ENCODE data around the gene ZNF408. TPM values are rescaled to one million over a fixed set of nuclear protein-coding genes. Genes with fewer than 3 reads are reported as not detected.
"Not testable (repeated sequence)": the region's sequence is repeated elsewhere in the genome, so short reads cannot be mapped to it uniquely, and the experiment has no call there.

The ZNF408 gene
- total RNA-seq, 1 donor from 2014 or later, result 23.0 TPM

GRCh38 chr11:46667043-46667481 lies 33.8 kb upstream of the ZNF408 start:
- no peak for TF ChIP-seq CTCF (IDR thresholded peaks at IDR 0.05; ENCODE audit: insufficient read depth, low read length, poor library complexity, severe bottlenecking)
- no peaks in the 10 kb centered on the region for H3K27me3 ChIP-seq (ENCODE audit: control insufficient read depth, insufficient read depth, low read length)
- H3K4me3 ChIP-seq (ENCODE audit: low read depth, low read length), result no peak overlapping the region
- H3K36me3 ChIP-seq (ENCODE audit: control insufficient read depth, insufficient read depth, low read length), result no peaks in the 10 kb centered on the region
- no peak for DNase-seq (ENCODE audit: low read depth)

DNA sequence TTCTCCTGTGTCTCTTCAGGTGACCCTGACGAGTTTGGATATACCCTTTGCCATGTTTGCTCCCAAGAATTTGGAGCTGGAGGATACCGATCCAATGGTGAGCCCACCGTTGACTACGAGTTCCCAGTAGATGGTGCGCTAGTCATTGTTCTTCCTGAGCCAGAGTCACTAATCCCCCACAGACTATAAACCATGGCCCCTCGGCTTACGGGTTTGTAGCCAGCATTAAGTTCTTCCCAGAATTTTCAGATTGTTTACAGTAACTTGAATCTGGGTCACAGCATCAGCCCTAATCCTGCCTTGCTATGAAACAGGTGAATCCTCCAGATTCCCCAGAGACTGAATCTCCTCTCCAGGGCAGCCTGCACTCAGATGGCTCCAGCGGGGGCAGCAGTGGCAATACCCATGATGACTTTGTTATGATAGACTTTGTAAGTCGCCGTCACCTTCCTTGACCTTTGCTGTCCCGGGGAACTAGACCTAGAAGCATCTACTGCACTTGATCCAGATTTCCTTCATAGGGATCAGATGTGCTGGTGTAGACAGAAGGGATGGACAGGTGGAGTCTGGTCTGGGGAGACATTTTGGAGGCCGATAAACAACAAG lies 32.2 kb upstream of the ZNF408 start:
- no peaks in the 10 kb centered on the region for H3K27me3 ChIP-seq (ENCODE audit: control insufficient read depth, insufficient read depth, low read length)
- TF ChIP-seq CTCF (IDR thresholded peaks at IDR 0.05; ENCODE audit: insufficient read depth, low read length, poor library complexity, severe bottlenecking), result no peak
- DNase-seq (ENCODE audit: low read depth), result no peak
- H3K36me3 ChIP-seq (ENCODE audit: control insufficient read depth, insufficient read depth, low read length), result no peaks in the 10 kb centered on the region
- H3K4me3 ChIP-seq (ENCODE audit: low read depth, low read length), result no peak overlapping the region

- H3K4me3 ChIP-seq (ENCODE audit: low read depth, low read length), result no peak overlapping the region
- no peaks in the 10 kb centered on the region for H3K36me3 ChIP-seq (ENCODE audit: control insufficient read depth, insufficient read depth, low read length)
- no peak for DNase-seq (ENCODE audit: low read depth)
- no peaks in the 10 kb centered on the region for H3K27me3 ChIP-seq (ENCODE audit: control insufficient read depth, insufficient read depth, low read length)
- peak; percentile 23 for TF ChIP-seq CTCF (IDR thresholded peaks at IDR 0.05; ENCODE audit: insufficient read depth, low read length, poor library complexity, severe bottlenecking)
These were observed 31.1 kb upstream of the ZNF408 start for GRCh38 chr11:46669711-46670139.

DNA sequence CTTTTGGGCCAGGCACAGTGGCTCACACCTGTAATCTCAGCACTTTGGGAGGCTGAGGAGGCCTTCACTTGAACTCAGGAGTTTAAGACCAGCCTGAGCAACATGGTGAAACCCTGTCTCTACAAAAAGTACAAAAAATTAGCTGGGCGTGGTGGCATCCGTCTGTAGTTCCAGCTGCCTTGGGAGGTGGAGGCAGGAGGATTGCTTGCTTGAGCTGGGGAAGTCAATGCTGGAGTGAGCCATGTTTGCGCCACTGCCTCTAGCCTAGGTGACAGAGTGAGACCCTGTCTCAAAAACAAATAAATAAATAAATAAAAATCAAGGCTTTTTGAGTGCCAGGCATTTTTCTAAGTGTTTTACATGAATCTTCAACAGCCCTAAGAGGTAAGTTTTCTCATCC lies 30.3 kb upstream of the ZNF408 start:
- H3K27me3 ChIP-seq (ENCODE audit: control insufficient read depth, insufficient read depth, low read length); H3K36me3 ChIP-seq (ENCODE audit: control insufficient read depth, insufficient read depth, low read length); DNase-seq (ENCODE audit: low read depth); H3K4me3 ChIP-seq (ENCODE audit: low read depth, low read length): not testable (repeated sequence)

GRCh38 chr11:46671958-46672315 lies 28.9 kb upstream of the ZNF408 start:
- no peaks in the 10 kb centered on the region for H3K27me3 ChIP-seq (ENCODE audit: control insufficient read depth, insufficient read depth, low read length)
- no peak overlapping the region for H3K4me3 ChIP-seq (ENCODE audit: low read depth, low read length)
- DNase-seq (ENCODE audit: low read depth), result no peak
- no peak for TF ChIP-seq CTCF (IDR thresholded peaks at IDR 0.05; ENCODE audit: insufficient read depth, low read length, poor library complexity, severe bottlenecking)
- H3K36me3 ChIP-seq (ENCODE audit: control insufficient read depth, insufficient read depth, low read length), result no peaks in the 10 kb centered on the region

DNA sequence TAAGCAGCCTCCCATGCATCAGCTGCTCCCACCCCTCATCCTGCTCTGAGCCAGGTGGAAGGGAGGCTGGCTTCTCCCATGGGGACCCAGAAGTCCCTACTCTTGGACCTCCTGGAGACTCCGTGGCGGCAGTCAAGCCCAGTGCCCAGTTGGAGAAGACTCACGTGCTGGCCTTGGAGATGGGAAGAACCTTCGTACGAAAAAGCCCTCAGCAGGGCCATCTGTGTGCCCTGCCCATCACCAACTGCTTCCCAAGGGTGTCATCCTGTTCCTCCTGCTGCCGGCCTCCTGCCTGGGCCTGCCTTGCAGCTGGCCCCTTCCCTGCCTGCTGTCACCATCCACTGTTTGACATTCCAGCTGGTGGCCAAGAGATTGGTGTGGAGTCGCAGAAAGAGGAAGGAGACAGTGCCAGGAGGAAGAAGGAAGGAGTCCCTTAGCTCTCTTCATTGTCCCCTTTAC lies 28.4 kb upstream of the ZNF408 start:
- H3K36me3 ChIP-seq (ENCODE audit: control insufficient read depth, insufficient read depth, low read length), result no peaks in the 10 kb centered on the region
- no peak for DNase-seq (ENCODE audit: low read depth)
- H3K27me3 ChIP-seq (ENCODE audit: control insufficient read depth, insufficient read depth, low read length), result no peaks in the 10 kb centered on the region
- no peak overlapping the region for H3K4me3 ChIP-seq (ENCODE audit: low read depth, low read length)
- no peak for TF ChIP-seq CTCF (IDR thresholded peaks at IDR 0.05; ENCODE audit: insufficient read depth, low read length, poor library complexity, severe bottlenecking)
